Measurements from ENCODE around the gene SHISA7.
A peak's percentile ranks its signal among the peaks of the same experiment; 100 is the strongest.
"Not testable (repeated sequence)": the region's sequence is repeated elsewhere in the genome, so short reads cannot be mapped to it uniquely, and the experiment has no call there.

SHISA7 gene

GRCh38 chr19:55462722-55463121 is 19.6 kb upstream of the SHISA7 start:
- no peak for DNase-seq

GRCh38 chr19:55461974-55462626 is 19.0 kb upstream of the SHISA7 start:
- no peak for DNase-seq

GRCh38 chr19:55461259-55461973 is 18.3 kb upstream of the SHISA7 start, which contains the start of gene ISOC2:
TSS of gene ISOC2 (minus strand) at chr19:55461642. CDS start at chr19:55456486, 5,156 bp downstream.
- DNase-seq: peak; percentile 100

GRCh38 chr19:55460670-55461258 is 17.7 kb upstream of the SHISA7 start:
- peak; percentile 70 for DNase-seq

- no peak for DNase-seq
Measured at GRCh38 chr19:55459950-55460657, 17.0 kb upstream of the SHISA7 start.

GRCh38 chr19:55459551-55459949 is 16.4 kb upstream of the SHISA7 start:
- DNase-seq: no peak

- no peak for DNase-seq
Measured at GRCh38 chr19:55457683-55458457, 14.8 kb upstream of the SHISA7 start.

GRCh38 chr19:55456347-55456746 is 13.2 kb upstream of the SHISA7 start:
- no peak for DNase-seq

- no peak for DNase-seq
Measured at GRCh38 chr19:55455576-55456235, 12.6 kb upstream of the SHISA7 start.

GRCh38 chr19:55454787-55455243 is 11.7 kb upstream of the SHISA7 start:
- peak; percentile 61 for DNase-seq

GRCh38 chr19:55453511-55454260 is 10.6 kb upstream of the SHISA7 start:
- no peak for DNase-seq

- peak; percentile 59 for DNase-seq
Measured at GRCh38 chr19:55452749-55453346, 9.7 kb upstream of the SHISA7 start.

GRCh38 chr19:55451965-55452748 is 9.1 kb upstream of the SHISA7 start:
- no peak for DNase-seq

GRCh38 chr19:55451163-55451964 is 8.3 kb upstream of the SHISA7 start:
- DNase-seq: no peak

- no peak for DNase-seq
Measured at GRCh38 chr19:55449469-55449868, 6.4 kb upstream of the SHISA7 start.

- DNase-seq: not testable (repeated sequence)
Measured at GRCh38 chr19:55448175-55448490, 5.0 kb upstream of the SHISA7 start.

- DNase-seq: no peak
Measured at GRCh38 chr19:55447421-55448174, 4.5 kb upstream of the SHISA7 start.

- no peak for DNase-seq
Measured at GRCh38 chr19:55446060-55446459, 3.0 kb upstream of the SHISA7 start.
